BJ (cell line): ENCODE measurements around the gene CIDEA. TPM values are rescaled to one million over a fixed set of nuclear protein-coding genes. Genes with fewer than 3 reads are reported as not detected.

Source experiments
- CTCF ChIA-PET: fragments of 350-600 bp; formaldehyde crosslinking; extraction: SDS; loops from one replicate; lab custom pipeline; 2021; ENCODE audit warnings: antibody characterized with exemption, inconsistent platforms; lab: Yijun Ruan, JAX
- POLR2A ChIA-PET: fragments of 300-600 bp; sonication (Branson Sonifier 250); formaldehyde crosslinking; extraction: SDS; loops from one replicate; lab custom pipeline; 2021; ENCODE audit warnings: antibody characterized with exemption; lab: Charles Lee
- DNase-seq: peaks from one replicate; pipeline ENCODE4 v3.0.0-alpha.2; 2011; ENCODE audit warnings: low read depth
- H3K27me3 ChIP-seq: 2 replicates; pipeline ENCODE4 v1.6.0; 2011; ENCODE audit warnings: low read length; ENCODE audit not compliant: control insufficient read depth, insufficient read depth
- H3K36me3 ChIP-seq: 2 replicates; pipeline ENCODE4 v1.5.1; 2011; ENCODE audit warnings: low read length; ENCODE audit not compliant: control insufficient read depth, insufficient read depth
- H3K4me3 ChIP-seq: 2 replicates; pipeline ENCODE4 v1.5.1; 2011; ENCODE audit warnings: low read depth, mild to moderate bottlenecking, control low read depth, low read length
- polyA plus RNA-seq: library from polyadenylated mRNA; depleted of rRNA; stranded (reverse); fragments of >200 nt; gene quantifications from 2 replicates; pipeline ENCODE4 v1.2.3, GENCODE V29; 2011
- TF ChIP-seq, protein P1 (sequence below): IDR thresholded peaks from 2 replicates; pipeline ENCODE4 v1.5.1; 2011; ENCODE audit warnings: low read depth, mild to moderate bottlenecking, control low read depth, inconsistent platforms, low read length, moderate library complexity; ENCODE audit not compliant: insufficient read depth

The CIDEA gene
- polyA plus RNA-seq, 1 experiment: not detected

DNA sequence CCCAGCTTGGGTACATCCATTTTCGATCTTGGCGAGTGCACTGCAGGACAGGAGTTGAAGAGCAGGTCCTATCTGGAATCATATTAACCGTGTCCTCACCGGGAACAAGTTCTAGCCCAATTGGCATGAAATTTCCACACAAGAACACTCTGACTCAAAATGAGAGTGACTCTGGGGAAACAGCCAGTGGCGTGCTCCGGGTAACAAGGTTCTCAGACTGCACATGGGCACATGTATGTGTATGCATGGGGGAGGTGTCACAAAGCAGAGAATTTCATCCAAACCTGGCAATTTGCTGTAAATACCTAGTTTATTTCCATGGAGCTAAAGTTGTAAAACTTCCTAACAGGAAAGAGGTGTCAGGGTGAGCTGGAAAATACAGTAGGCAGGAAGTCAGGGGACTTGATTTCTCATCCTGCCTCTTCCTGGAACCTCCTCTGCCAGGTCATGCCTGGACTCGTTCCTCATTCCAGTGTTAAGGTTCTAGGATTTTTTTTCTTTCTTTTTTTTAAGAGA, 55.6 kb downstream of the CIDEA start:
- TF ChIP-seq, protein P1, sequence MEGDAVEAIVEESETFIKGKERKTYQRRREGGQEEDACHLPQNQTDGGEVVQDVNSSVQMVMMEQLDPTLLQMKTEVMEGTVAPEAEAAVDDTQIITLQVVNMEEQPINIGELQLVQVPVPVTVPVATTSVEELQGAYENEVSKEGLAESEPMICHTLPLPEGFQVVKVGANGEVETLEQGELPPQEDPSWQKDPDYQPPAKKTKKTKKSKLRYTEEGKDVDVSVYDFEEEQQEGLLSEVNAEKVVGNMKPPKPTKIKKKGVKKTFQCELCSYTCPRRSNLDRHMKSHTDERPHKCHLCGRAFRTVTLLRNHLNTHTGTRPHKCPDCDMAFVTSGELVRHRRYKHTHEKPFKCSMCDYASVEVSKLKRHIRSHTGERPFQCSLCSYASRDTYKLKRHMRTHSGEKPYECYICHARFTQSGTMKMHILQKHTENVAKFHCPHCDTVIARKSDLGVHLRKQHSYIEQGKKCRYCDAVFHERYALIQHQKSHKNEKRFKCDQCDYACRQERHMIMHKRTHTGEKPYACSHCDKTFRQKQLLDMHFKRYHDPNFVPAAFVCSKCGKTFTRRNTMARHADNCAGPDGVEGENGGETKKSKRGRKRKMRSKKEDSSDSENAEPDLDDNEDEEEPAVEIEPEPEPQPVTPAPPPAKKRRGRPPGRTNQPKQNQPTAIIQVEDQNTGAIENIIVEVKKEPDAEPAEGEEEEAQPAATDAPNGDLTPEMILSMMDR: no peak
- Histone ChIP-seq H3K27me3 (no peaks in the 10 kb centered on the region), H3K36me3 (peaks cover 2% of the 10 kb centered on the region), H3K4me3 (peak overlapping the region; percentile 89)
- no peak for DNase-seq
- ChIA-PET POLR2A (interaction anchor here (0.5 to 1.1 kb wide), 3 partner anchors 15 to 368 kb away, joined by 3 to 11 read pairs (median 7); no protein-coding TSS in a partner anchor), CTCF (interaction anchor here (0.7 to 2.3 kb wide), 4 partner anchors 18 to 38 kb away, joined by 3 to 10 read pairs (median 6); no protein-coding TSS in a partner anchor)

DNA sequence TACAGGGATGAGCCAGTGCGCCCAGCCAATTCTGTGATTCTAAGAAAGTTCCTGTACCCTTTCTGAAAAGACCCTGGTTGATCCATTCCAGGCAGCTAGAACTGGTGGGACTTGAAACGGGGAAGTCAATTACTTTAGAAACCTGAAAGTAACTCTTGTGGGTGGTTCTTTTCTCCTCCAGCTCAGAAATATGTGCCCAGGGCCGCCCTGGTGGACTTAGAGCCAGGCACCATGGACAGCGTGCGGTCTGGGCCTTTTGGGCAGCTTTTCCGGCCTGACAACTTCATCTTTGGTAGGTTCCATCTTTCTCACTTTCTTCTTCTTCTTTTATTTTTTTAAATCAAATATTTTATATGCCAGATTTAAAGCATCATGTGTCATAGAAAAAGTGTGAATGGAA, 56.6 kb downstream of the CIDEA start:
- DNase-seq: no peak
- TF ChIP-seq, protein P1: no peak
- POLR2A ChIA-PET: interaction anchor here (0.5 to 0.7 kb wide), 3 partner anchors 39 to 645 kb away, joined by 3 to 6 read pairs (median 5); no protein-coding TSS in a partner anchor
- CTCF ChIA-PET: interaction anchor here (0.6 to 2.3 kb wide), 4 partner anchors 17 to 60 kb away, joined by 3 to 10 read pairs (median 6); no protein-coding TSS in a partner anchor
- peaks cover 4% of the 10 kb centered on the region for H3K36me3 ChIP-seq
- H3K4me3 ChIP-seq: no peak overlapping the region
- H3K27me3 ChIP-seq: no peaks in the 10 kb centered on the region

DNA sequence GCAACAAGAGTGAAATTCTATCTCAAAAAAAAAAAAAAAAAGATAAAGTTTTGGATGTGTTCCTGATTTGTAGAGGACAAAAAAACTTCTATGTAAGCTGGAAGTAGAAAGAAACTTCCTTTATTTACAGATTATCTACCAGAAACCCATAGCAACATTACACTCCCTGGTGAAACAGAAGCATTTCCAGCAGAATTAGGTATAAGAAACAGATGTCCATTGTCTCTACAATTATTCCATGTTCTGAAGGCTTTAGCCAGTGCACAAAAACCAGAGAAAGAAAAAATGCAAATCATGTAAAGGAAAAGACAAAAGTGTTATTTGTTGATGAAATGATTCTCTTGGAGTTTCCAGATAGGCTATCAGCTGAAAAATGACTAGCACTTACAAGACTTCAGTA, 58.8 kb downstream of the CIDEA start:
- ChIA-PET CTCF (interaction anchor here (0.9 to 4.3 kb wide), 5 partner anchors 10 to 40 kb away, joined by 3 to 21 read pairs (median 4); no protein-coding TSS in a partner anchor), POLR2A (interaction anchor here (0.6 kb wide), 3 partner anchors 12 to 58 kb away, joined by 3 to 10 read pairs (median 4); no protein-coding TSS in a partner anchor)
- TF ChIP-seq, protein P1: no peak
- Histone ChIP-seq H3K27me3 (no peaks in the 10 kb centered on the region), H3K4me3 (no peak overlapping the region), H3K36me3 (peaks cover 7% of the 10 kb centered on the region)
- no peak for DNase-seq

DNA sequence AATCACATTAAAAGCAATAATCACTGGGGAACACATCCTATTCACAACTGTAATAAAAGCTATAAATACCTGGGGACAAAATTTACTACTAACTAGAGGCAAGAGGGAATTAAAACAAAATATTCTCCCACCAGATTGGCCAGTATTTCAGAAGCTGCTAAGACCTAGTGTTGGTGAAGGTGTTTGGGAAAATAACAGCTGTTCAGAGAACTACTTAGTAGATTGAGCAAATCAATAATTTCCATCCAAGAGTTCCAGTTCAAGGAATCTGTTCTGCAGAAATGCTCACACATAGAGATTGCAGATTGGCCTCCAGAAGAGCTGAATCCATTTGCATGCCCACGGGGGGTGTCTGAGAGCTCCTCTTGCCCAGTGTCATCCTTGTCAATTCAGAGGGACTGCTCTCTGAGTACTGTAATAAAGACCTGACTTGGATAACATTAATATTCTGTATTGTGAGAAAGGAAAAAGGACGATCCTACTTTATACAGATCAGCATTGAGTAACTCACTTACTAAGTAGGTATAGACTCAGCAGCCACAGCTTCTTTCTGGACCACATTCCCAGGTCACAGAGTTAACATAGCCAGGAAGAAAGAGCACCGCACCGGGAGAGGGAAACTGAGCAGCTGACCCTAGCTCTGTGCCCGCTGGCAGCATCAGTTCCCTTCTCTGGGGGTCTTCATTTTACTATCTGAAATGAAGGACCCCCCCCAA, 59.5 kb downstream of the CIDEA start:
- Histone ChIP-seq H3K36me3 (peaks cover 12% of the 10 kb centered on the region), H3K4me3 (no peak overlapping the region), H3K27me3 (no peaks in the 10 kb centered on the region)
- ChIA-PET POLR2A (interaction anchor here (0.6 kb wide), 3 partner anchors 11 to 58 kb away, joined by 3 to 10 read pairs (median 4); no protein-coding TSS in a partner anchor), CTCF (interaction anchor here (0.6 to 4.3 kb wide), 7 partner anchors 10 to 41 kb away, joined by 3 to 21 read pairs (median 4); no protein-coding TSS in a partner anchor)
- TF ChIP-seq, protein P1: no peak
- no peak for DNase-seq
